Lower lobe of right lung (tissue), 2 donors: Measurements from ENCODE around the gene C20orf141. TPM values are rescaled to one million over a fixed set of nuclear protein-coding genes. Genes with fewer than 3 reads are reported as not detected.

ENCODE experiments used
- ATAC-seq, 2 donors: fragments of 200-7000 bp; cut with Tn5 transposase; one replicate each; pipeline ENCODE4 v1.9.1; 2020 to 2022; ENCODE audit warnings: mild to moderate bottlenecking in 2 of 2, moderate library complexity in 2 of 2
- DNase-seq: peaks from one replicate; pipeline ENCODE4 v3.0.0-alpha.2; 2020
- H3K27ac ChIP-seq: fragments of 200-600 bp; one replicate; pipeline ENCODE4 v1.8.0; 2022
- H3K27me3 ChIP-seq: fragments of 200-600 bp; one replicate; pipeline ENCODE4 v1.8.0; 2022; ENCODE audit warnings: low read depth
- H3K36me3 ChIP-seq: fragments of 200-600 bp; one replicate; pipeline ENCODE4 v1.8.0; 2022; ENCODE audit warnings: mild to moderate bottlenecking
- H3K4me1 ChIP-seq: fragments of 200-600 bp; one replicate; pipeline ENCODE4 v1.8.0; 2022
- H3K4me3 ChIP-seq: fragments of 200-600 bp; one replicate; pipeline ENCODE4 v1.8.0; 2022; ENCODE audit warnings: mild to moderate bottlenecking
- H3K9me3 ChIP-seq: fragments of 200-600 bp; one replicate; pipeline ENCODE4 v1.8.0; 2022
- intact Hi-C: fragments of 100-400 bp; cut with DNase I; formaldehyde crosslinking; loops from one replicate; pipeline ENCODE4 v1.11.0; 2022
- total RNA-seq: library from RNA; stranded (reverse); fragmentation: NEBNext Ultra II Directional; extraction: Animal tissue kit (Norgen Biotek cat#: 25700); gene quantifications from one replicate; pipeline ENCODE4 v1.2.1, GENCODE V29; 2021
- TF ChIP-seq, protein P1 (sequence below): fragments of 200-600 bp; IDR thresholded peaks from one replicate; pipeline ENCODE4 v1.8.0; 2022; ENCODE audit warnings: antibody characterized with exemption, mild to moderate bottlenecking
- donor health status: DM: no; HTN: yes; CAD: no; lungs with severe emphysema.

C20orf141 gene
- total RNA-seq, 1 donor from 2014 or later, result not detected

- ATAC-seq (no peak), DNase-seq (no peak)
- intact Hi-C loops, result no loop called here
- Histone ChIP-seq H3K36me3 (peaks cover 5% of the 10 kb centered on the region), H3K27ac (no peak overlapping the region), H3K27me3 (no peaks in the 10 kb centered on the region), H3K9me3 (no peaks in the 10 kb centered on the region), H3K4me1 (peaks cover 11% of the 10 kb centered on the region), H3K4me3 (no peak overlapping the region)
- TF ChIP-seq, protein P1, sequence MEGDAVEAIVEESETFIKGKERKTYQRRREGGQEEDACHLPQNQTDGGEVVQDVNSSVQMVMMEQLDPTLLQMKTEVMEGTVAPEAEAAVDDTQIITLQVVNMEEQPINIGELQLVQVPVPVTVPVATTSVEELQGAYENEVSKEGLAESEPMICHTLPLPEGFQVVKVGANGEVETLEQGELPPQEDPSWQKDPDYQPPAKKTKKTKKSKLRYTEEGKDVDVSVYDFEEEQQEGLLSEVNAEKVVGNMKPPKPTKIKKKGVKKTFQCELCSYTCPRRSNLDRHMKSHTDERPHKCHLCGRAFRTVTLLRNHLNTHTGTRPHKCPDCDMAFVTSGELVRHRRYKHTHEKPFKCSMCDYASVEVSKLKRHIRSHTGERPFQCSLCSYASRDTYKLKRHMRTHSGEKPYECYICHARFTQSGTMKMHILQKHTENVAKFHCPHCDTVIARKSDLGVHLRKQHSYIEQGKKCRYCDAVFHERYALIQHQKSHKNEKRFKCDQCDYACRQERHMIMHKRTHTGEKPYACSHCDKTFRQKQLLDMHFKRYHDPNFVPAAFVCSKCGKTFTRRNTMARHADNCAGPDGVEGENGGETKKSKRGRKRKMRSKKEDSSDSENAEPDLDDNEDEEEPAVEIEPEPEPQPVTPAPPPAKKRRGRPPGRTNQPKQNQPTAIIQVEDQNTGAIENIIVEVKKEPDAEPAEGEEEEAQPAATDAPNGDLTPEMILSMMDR, result no peak
Observed at GRCh38 chr20:2845607-2846006, 30.8 kb downstream of the C20orf141 start.

- Histone ChIP-seq H3K27me3 (no peaks in the 10 kb centered on the region), H3K27ac (no peak overlapping the region), H3K36me3 (peaks cover 5% of the 10 kb centered on the region), H3K4me3 (no peak overlapping the region), H3K9me3 (no peaks in the 10 kb centered on the region), H3K4me1 (peaks cover 5% of the 10 kb centered on the region)
- TF ChIP-seq, protein P1, result no peak
- intact Hi-C loops, result no loop called here
- no peak for ATAC-seq
- no peak for DNase-seq
Observed at GRCh38 chr20:2846698-2847097, 31.9 kb downstream of the C20orf141 start.

- ATAC-seq (no peak), DNase-seq (no peak)
- Histone ChIP-seq H3K27me3 (no peaks in the 10 kb centered on the region), H3K4me3 (no peak overlapping the region), H3K9me3 (no peaks in the 10 kb centered on the region), H3K27ac (no peak overlapping the region), H3K36me3 (peaks cover 5% of the 10 kb centered on the region), H3K4me1 (no peaks in the 10 kb centered on the region)
- intact Hi-C loops, result no loop called here
- TF ChIP-seq, protein P1, result no peak
Observed at GRCh38 chr20:2847802-2848201, 33.0 kb downstream of the C20orf141 start.

- ATAC-seq (no peak), DNase-seq (no peak)
- Histone ChIP-seq H3K4me1 (no peaks in the 10 kb centered on the region), H3K27ac (no peak overlapping the region), H3K9me3 (no peaks in the 10 kb centered on the region), H3K36me3 (peaks cover 5% of the 10 kb centered on the region), H3K4me3 (no peak overlapping the region), H3K27me3 (no peaks in the 10 kb centered on the region)
- TF ChIP-seq, protein P1, result no peak
- intact Hi-C loops, result no loop called here
Observed at GRCh38 chr20:2849529-2849928, 34.7 kb downstream of the C20orf141 start.

DNA sequence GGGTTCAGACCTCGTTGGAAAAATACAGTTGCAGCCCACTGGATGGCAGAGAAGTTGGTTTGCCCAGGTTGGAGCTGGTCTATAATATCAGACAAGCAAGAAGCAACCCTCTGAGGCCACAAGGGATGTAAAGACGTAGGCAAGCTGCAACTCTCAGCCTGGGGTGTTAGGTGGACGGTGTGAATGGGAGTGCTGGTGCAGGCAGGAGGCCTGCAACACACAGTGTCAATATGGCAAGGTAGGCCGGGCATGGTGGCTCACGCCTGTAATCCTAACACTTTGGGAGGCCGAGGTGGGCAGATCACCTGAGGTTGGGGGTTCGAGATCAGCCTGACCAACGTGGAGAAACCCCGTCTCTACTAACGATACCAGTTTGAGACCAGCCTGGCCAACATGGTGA lies 36.3 kb downstream of the C20orf141 start:
- no peak overlapping the region for H3K27ac ChIP-seq
- no peaks in the 10 kb centered on the region for H3K4me1 ChIP-seq
- ATAC-seq (no peak), DNase-seq (no peak)
- no peak overlapping the region for H3K4me3 ChIP-seq
- TF ChIP-seq, protein P1, result no peak
- H3K27me3 ChIP-seq, result no peaks in the 10 kb centered on the region
- H3K36me3 ChIP-seq, result peaks cover 5% of the 10 kb centered on the region
- no peaks in the 10 kb centered on the region for H3K9me3 ChIP-seq
- intact Hi-C loops, result no loop called here

- TF ChIP-seq, protein P1, result no peak
Observed at GRCh38 chr20:2858591-2858990, 43.8 kb downstream of the C20orf141 start.

More at GRCh38 chr20:2858591-2858990, 43.8 kb downstream of the C20orf141 start:
- H3K36me3 ChIP-seq, result peaks cover 35% of the 10 kb centered on the region
- H3K27ac ChIP-seq, result no peak overlapping the region
- no peaks in the 10 kb centered on the region for H3K4me1 ChIP-seq
- no peaks in the 10 kb centered on the region for H3K9me3 ChIP-seq
- intact Hi-C loops, result no loop called here
- H3K27me3 ChIP-seq, result no peaks in the 10 kb centered on the region
- ATAC-seq (no peak), DNase-seq (no peak)
- H3K4me3 ChIP-seq, result no peak overlapping the region
